Duodenal mucosa (tissue), 2 donors: ENCODE results near the gene SIX2.

ENCODE experiments used
- H3K27ac ChIP-seq: one replicate; pipeline ENCODE4 v1.7.0; 2013; ENCODE audit warnings: low read depth, low read length
- H3K27me3 ChIP-seq, 2 donors: one replicate each; pipeline ENCODE4 v1.7.0; 2013; ENCODE audit warnings: low read length in 2 of 2, control low read depth in 1 of 2; ENCODE audit not compliant: insufficient read depth in 2 of 2, control insufficient read depth in 1 of 2
- H3K36me3 ChIP-seq, 2 donors: one replicate each; pipeline ENCODE4 v1.7.0; 2013; ENCODE audit warnings: low read length in 2 of 2, control low read depth in 1 of 2; ENCODE audit not compliant: insufficient read depth in 2 of 2, control insufficient read depth in 1 of 2
- H3K4me1 ChIP-seq, 2 donors: one replicate each; pipeline ENCODE4 v1.7.0; 2013; ENCODE audit warnings: low read length in 2 of 2, control low read depth in 1 of 2; ENCODE audit not compliant: insufficient read depth in 2 of 2, control insufficient read depth in 1 of 2
- H3K4me3 ChIP-seq, 2 donors: one replicate each; pipeline ENCODE4 v1.7.0; 2013; ENCODE audit warnings: low read length in 2 of 2, low read depth in 1 of 2
- H3K9ac ChIP-seq, 2 donors: one replicate each; pipeline ENCODE4 v1.7.0; 2013; ENCODE audit warnings: low read length in 2 of 2, low read depth in 1 of 2
- H3K9me3 ChIP-seq, 2 donors: one replicate each; pipeline ENCODE4 v1.7.0; 2013; ENCODE audit warnings: low read length in 2 of 2, control low read depth in 1 of 2; ENCODE audit not compliant: control insufficient read depth in 1 of 2

The SIX2 gene

DNA sequence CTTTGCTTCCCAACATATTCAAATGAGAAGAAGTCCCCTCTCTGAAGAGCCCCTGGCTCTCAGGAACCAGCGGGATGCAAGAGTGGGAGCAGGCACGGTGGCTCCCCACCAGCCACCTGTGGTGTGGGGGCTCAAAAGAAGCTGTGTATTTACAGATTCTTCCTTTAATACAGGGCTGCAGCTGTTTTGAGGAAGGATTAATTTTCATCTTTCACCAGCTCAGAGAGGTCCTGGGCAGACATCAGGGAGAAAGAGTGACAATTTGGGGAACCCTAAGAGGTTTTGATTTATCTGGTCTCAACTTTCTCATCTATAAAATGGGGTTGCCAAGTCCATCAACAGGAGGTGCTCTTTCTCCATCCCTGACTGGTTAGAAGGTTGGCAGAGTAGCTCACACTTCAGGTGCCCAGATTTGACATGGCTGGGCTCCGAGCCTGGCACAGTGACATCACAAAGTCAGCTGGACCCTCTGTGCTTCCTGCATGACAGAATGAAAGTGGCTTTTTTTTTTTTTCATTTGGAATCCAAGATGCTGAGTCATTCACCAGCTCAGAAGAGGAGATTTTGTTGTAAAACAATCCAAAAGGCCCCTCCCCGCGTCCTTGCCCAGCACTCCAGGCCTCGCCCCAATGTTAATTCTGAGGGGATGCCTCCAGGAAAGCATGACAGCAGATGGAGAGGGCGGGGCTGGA is 15.5 kb upstream of the SIX2 start:
- no peak overlapping the region for H3K9ac ChIP-seq
- no peaks in the 10 kb centered on the region for H3K36me3 ChIP-seq
- peaks cover 6 to 7% of the 10 kb centered on the region in 2 donors for H3K27me3 ChIP-seq
- H3K4me1 ChIP-seq, result no peaks in the 10 kb centered on the region
- no peaks in the 10 kb centered on the region for H3K9me3 ChIP-seq
- H3K4me3 ChIP-seq, result no peak overlapping the region
- no peak overlapping the region for H3K27ac ChIP-seq

DNA sequence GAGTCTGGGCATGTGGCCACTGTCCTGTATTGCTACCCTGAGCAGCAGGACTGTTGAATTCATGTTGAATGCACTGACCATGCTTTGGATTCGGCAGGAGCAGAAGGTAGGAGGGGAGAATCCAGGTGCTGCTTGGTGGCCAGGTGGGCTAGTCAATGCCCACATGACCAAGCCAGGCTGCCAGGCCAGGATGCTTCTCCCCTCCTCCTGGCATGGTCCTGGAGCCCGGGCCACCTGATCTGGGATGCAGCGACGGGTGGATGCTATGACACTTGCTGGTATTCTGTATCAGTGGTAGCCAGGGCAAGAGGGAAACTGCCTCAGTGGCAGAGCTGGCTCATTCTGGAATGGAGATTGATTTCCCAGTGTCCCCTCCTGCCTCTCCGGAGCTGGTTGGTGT is 14.8 kb upstream of the SIX2 start:
- H3K36me3 ChIP-seq, result no peaks in the 10 kb centered on the region
- no peaks in the 10 kb centered on the region for H3K9me3 ChIP-seq
- H3K4me3 ChIP-seq, result no peak overlapping the region
- H3K4me1 ChIP-seq, result no peaks in the 10 kb centered on the region
- H3K27ac ChIP-seq, result no peak overlapping the region
- no peak overlapping the region for H3K9ac ChIP-seq
- peaks cover 2 to 6% of the 10 kb centered on the region in 2 donors for H3K27me3 ChIP-seq

DNA sequence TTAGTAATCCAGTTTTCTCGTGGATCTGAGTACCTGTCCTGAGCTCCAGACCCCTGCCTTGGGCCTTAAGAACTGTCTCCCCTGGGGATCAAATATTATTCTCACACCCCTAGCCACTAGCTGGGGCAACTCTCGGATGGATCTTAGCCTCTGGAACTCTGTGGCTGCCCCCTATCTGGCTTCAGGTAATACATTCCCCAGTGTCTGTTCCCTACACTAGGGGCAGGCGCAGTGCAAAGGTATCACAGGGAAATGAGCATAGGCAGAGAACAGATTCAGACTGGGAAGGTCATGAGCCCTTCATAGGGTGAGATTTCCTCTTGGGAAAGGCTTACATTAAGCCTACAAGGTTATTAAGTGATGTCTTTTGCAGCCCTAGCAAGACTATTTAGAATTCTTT is 11.2 kb upstream of the SIX2 start:
- H3K9me3 ChIP-seq, result no peaks in the 10 kb centered on the region
- no peak overlapping the region for H3K4me3 ChIP-seq
- peaks cover 18 to 21% of the 10 kb centered on the region in 2 donors for H3K27me3 ChIP-seq
- H3K36me3 ChIP-seq, result no peaks in the 10 kb centered on the region
- no peak overlapping the region for H3K9ac ChIP-seq
- H3K27ac ChIP-seq, result no peak overlapping the region
- no peaks in the 10 kb centered on the region for H3K4me1 ChIP-seq

DNA sequence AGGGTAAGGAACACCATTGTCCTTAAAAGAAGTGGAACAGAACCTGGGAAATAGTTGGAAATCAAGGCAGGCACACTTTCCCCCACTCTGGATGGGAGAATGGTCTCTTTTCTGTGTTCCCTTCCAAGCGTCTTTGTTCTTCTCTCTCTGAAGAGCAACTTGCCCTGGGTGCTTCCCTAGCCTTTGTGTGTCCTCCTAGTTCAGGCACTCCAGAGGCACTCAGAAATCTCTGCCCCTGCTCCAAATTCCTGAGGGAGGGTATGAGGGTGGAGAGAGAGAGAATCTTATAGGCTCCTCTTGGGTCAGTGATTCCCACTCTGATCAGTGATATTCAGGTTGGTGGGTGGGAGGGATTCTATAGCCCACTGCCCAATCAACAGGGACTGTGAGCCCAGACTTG is 8.8 kb upstream of the SIX2 start:
- Histone ChIP-seq H3K27me3 (peaks cover 38 to 42% of the 10 kb centered on the region in 2 donors), H3K9me3 (no peaks in the 10 kb centered on the region)

DNA sequence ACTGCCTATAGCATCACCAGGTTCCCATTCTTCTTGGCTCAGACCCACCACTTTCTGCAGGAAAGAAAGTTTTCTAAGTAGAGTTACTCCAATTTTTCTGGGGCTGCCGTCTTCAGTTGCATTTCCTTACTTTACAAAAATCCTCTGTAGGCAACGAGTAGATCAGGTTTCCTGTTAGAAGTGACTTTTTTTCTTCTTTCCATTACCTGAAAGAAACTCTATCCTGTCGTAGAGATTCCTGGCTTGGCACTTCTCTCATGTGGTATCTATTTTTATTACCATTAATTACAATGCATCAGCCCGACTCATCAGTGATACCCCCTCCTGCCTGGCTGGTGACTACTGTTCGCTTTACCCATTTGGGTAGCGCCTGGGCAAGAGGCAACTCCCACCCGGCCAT is 5.6 kb upstream of the SIX2 start:
- no peaks in the 10 kb centered on the region for H3K9me3 ChIP-seq
- H3K36me3 ChIP-seq, result no peaks in the 10 kb centered on the region
- H3K4me3 ChIP-seq, result no peak overlapping the region
- no peak overlapping the region for H3K9ac ChIP-seq
- H3K27me3 ChIP-seq, result peaks cover 70 to 71% of the 10 kb centered on the region in 2 donors
- H3K27ac ChIP-seq, result no peak overlapping the region
- peaks cover 6 to 10% of the 10 kb centered on the region in 2 donors for H3K4me1 ChIP-seq

More for the DNA sequence above, 8.8 kb upstream of the SIX2 start:
- no peak overlapping the region for H3K27ac ChIP-seq
- no peaks in the 10 kb centered on the region for H3K36me3 ChIP-seq
- H3K4me3 ChIP-seq, result no peak overlapping the region
- H3K9ac ChIP-seq, result no peak overlapping the region
- peaks cover 5% of the 10 kb centered on the region in 2 donors for H3K4me1 ChIP-seq

DNA sequence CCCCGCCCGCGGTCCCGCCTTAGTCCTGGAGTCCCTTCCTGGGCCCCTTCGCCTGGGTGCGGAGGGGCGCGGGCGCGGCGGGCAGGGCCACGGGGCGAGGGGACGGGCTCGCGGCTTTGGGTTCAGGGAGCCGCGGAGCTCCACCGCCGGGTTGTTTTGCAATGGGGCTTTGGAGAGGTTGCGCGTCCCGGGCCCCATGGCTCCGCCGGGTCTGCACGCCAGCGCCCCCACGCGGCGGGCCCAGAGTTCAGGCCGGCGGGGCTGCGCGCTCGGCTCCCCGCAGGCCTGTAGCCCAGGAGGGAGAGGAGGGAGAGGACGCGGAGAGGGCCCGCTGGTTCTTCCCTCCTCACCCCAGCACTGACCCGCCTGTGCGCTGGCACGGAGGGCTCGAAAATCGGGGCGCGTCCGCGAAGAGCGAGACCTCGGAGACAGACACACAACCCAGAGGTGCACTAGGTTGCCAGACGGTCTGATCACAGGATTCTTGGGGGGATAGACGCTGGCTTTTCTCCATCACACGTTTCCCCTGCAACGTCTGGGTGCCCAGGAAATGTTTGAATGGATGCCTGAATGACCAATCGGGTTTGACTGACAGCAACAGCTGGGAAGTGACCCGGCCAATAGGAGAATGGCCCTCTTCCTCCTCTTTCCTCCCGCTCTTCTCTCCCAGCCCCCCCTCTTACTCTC is 4.9 kb upstream of the SIX2 start:
- H3K27me3 ChIP-seq, result peaks cover 74 to 75% of the 10 kb centered on the region in 2 donors
- no peaks in the 10 kb centered on the region for H3K9me3 ChIP-seq
- no peak overlapping the region for H3K27ac ChIP-seq

DNA sequence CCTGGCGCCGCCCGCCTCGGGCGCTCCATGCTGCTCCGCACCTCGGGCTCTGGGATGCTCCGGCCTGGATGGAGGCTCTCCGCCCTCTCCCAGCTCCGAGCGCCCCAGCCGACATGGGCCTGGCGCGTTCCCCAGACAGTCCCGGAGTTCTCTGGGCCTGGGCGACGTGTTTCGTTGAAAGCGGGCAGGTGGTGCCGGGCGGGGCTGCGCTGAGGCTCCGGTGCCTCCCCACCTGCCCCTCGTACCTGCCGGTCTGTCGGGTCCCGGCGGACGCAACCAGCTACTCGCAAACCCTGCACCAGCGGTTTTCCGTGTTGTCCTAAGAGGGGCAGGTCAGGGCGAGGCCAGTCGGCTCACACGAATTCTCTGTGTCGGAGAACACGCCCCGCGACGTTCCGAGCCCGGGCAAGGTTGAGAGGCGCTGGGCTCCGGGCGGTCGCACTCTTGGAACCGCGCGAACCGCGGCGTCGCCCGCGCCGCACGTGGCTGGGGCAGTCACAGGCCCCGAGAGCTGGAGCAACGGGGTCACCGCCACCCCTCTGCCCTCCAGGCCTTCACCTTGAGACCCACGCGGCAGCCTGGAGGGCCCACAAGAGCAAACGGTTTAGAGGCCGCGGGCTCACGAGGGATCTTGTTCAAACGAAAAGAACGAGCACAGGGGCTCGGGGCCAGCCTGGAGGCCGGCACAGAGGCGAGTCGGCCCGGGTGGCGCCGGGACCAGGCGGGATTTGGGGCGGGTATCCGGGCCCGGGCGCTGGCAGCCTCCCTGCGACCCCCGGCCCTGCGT is 4.2 kb upstream of the SIX2 start:
- peak overlapping the region in 1 of 2 donors; percentile 21 for H3K4me3 ChIP-seq
- peaks cover 78 to 80% of the 10 kb centered on the region in 2 donors for H3K27me3 ChIP-seq
- H3K27ac ChIP-seq, result no peak overlapping the region
- no peak overlapping the region for H3K9ac ChIP-seq
- no peaks in the 10 kb centered on the region for H3K36me3 ChIP-seq
- no peaks in the 10 kb centered on the region for H3K9me3 ChIP-seq
- H3K4me1 ChIP-seq, result peaks cover 14 to 18% of the 10 kb centered on the region in 2 donors

More for the DNA sequence above, 4.9 kb upstream of the SIX2 start:
- peaks cover 10 to 13% of the 10 kb centered on the region in 2 donors for H3K4me1 ChIP-seq
- H3K9ac ChIP-seq, result no peak overlapping the region
- peak overlapping the region; percentile 25 to 28 for H3K4me3 ChIP-seq
- no peaks in the 10 kb centered on the region for H3K36me3 ChIP-seq

DNA sequence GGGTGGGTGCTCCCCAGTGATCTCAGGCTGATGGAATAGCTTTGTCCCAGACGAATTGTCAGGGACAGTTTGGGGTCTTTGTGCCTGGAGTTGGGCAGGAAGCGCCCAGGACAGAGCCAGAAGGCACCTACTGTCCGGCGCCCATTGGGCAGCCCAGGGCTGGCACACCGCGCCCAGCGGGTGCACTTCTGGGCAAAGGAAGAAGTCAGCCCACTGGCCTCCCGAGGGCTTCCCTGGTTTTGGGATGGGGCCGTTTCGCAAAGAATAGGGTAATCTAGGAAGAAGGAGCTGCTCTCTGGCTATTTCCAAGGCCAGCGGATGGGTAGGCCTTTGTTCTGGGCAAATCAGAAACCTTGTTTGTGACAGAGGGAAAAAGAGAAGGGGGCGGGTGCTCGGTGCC is 3.5 kb upstream of the SIX2 start:
- H3K36me3 ChIP-seq, result no peaks in the 10 kb centered on the region
- peaks cover 19 to 20% of the 10 kb centered on the region in 2 donors for H3K4me1 ChIP-seq
- H3K9ac ChIP-seq, result no peak overlapping the region
- H3K9me3 ChIP-seq, result no peaks in the 10 kb centered on the region
- H3K27me3 ChIP-seq, result peaks cover 82 to 84% of the 10 kb centered on the region in 2 donors
- no peak overlapping the region for H3K27ac ChIP-seq
- H3K4me3 ChIP-seq, result no peak overlapping the region

DNA sequence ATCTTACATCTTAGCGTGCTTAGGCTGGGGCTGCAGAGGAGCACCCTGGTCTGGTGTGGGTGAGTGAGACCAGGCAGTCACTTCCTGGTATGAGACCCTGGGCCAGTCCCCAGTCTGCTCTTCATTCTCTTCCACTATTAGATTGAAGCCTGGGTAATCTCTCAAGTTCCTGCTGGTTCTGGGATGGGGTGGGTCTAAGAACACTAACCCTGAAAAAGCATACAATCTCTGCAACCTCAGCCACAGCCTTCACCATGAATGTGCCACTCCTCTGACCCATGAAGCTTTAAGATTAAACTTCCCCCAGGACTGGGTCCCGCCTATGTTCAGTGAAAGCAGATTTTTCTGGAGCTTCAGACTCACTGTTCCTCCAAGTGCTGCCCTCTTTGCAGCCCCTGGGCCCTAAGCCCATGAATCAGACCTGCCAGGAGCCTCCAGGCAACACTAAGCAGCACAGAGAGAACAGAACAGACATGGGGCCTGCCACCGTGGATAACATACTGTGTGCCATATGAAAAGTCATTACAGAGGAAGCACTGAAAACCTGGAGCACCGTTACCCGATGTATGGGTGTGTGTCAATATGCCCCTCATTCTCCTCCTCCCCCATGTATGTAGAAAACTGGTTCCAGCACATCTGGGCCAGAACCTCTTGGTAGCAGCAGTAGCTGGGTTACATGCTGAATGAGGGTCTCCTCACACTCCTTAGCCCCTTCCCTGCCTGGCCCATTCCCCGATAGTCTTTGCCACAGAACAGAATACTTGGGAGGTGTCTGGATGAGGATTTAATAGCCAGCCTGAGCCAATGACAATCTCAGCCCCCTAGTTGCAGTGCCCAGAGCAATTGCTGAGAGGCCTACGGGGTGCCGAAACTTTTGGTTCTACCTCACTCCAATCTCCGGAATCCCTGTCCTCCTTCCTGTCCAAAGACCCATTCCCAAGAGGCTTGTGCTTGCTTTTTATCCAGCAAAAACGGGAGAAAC is 2.7 kb upstream of the SIX2 start:
- Histone ChIP-seq H3K4me1 (peaks cover 19 to 20% of the 10 kb centered on the region in 2 donors), H3K27me3 (peaks cover 84 to 87% of the 10 kb centered on the region in 2 donors), H3K9ac (no peak overlapping the region), H3K9me3 (no peaks in the 10 kb centered on the region), H3K4me3 (no peak overlapping the region), H3K36me3 (no peaks in the 10 kb centered on the region), H3K27ac (no peak overlapping the region)
